SW 1271 (cell line): ENCODE data around the gene WNK3.
A peak's percentile ranks its signal among the peaks of the same experiment; 100 is the strongest.

Source experiments
- DNase-seq, 2 experiments: peaks; one replicate each; lab custom pipeline; 2025; lab: John Stamatoyannopoulos, UW

The WNK3 gene

GRCh38 chrX:54238588-54238987 lies 119.3 kb downstream of the WNK3 start:
- no peak for DNase-seq

GRCh38 chrX:54237014-54237413 lies 120.8 kb downstream of the WNK3 start:
- DNase-seq, result no peak

DNA sequence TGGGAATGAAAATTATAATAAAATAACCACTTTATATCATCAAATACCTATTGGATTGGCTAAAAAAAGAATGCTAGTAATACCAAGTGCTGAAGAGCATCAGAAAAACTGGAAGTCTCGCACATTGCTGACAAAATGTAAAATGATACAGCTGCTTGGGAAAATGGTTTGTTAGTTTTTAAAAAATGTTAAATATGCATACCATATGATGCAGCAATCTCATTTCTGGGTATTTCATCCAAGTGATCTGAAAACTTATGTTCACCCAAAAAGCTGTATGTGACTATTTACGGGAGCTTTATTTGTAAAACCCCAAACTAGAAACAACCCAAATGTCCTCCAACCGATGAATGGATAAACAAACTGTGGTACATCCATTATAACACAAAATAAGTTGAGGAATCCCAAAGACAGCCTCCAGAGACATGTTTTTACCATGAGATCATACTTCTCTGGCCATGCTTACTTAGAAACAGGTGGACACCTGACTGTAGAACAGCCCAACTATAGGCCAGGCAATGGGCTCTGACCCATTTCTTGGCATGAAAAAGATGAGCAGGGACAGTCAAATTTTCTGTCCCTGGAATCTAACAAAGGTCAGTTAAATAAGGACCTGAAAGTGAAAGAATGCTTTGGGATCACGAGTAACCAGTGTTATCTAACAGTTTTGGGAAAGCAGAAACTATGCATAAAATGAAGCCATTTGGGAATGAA lies 127.3 kb downstream of the WNK3 start:
- no peak for DNase-seq

DNA sequence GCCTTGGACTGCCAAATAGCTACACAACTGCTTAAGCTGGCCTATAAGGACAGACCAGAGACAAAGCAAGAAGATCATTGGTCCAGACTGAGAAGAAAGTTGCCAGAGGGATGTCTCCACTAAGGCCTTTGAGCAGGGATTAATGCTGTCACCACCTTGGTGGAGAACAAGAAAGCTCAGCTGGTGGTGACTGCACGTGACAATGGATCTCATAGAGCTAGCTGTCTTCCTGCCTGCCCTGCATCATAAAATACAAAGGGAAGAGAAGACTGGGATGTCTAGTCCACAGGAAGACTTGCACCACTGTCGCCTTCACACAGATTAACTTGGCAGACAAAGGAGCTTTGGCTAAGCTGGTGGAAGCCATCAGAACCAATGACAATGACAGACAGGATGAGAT lies 134.3 kb downstream of the WNK3 start:
- no peak for DNase-seq

DNA sequence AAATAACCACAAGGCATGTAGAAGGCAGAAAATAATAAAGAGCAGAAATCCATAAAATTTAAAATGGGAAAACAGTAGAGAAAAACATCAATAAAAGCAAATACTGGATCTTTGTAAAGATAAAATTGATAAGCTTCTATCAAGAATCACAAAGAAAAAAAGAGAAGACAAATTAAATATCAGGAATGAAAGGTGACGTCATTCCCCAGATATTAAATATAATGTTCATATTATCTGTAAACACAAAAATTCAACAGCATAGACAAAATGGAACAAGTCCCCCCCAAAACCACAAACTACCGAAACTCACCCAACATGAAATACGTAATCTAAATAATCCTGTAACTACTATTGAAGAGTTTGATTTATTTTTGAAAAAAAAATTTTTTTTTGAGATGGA lies 144.2 kb downstream of the WNK3 start:
- DNase-seq, result no peak

DNA sequence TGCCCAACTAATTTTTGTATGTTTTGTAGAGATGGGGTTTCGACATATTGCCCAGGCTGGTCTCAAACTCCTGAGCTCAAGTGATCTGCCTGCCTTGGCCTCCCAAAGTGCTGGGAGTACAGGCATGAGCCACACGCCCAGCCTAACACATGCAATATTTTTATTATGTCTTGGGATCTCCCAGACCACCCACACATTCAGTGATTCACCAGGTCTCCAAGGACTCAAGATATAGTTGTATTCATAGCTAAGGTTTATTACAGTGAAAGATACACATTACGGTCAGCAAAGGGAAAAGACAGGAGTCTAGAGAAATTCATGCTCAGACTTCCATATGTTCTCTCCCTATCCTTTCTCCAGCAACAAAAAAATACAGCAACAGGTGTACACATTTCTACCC lies 149.3 kb downstream of the WNK3 start:
- DNase-seq, result no peak

- DNase-seq, result no peak
Measured at GRCh38 chrX:54198262-54198661, 159.6 kb downstream of the WNK3 start.

GRCh38 chrX:54194982-54195588 lies 162.8 kb downstream of the WNK3 start:
- DNase-seq, result no peak

- DNase-seq, result no peak
Measured at GRCh38 chrX:54193085-54193821, 164.6 kb downstream of the WNK3 start.

GRCh38 chrX:54184474-54184873 lies 173.4 kb downstream of the WNK3 start:
- no peak for DNase-seq

DNA sequence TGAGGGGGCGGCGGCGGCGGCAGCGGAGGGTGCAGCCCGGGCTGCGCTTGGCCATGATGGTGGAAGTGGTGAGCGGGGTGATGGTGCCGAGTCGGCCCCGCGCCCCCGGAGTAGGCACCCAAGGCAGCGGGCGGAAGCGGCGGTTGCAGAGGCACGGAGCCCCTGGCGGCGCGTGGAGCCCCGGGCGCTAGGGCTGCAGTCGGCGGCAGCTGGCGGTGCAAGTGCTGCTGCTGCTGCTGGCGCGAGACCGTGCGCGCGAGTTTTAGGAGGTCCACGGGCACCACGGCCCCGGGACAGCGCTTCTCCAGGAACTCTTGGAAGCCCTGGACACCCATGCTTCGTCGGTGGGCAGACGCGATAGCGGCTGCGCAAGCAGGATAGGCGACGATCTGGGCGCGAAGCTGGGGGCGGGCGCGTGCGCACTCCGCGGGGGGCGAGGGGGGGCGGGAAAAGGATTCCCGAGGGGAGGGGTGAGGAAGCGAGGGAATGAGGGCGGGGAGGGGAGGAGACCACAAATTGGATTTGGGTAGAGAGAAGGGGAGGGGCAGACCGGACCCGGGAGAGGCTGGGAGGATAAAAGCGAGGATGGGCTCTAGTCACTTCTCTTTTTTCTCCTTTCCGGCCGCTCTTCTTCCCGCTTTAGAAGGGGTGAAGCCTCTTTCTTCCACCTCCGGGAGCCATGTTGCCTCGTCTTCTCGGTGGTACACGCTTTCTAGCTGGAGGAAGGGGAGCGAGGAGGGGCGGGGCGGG lies 174.8 kb downstream of the WNK3 start, which contains the start of gene FAM120C:
TSS of gene FAM120C (minus strand) at position 391 of the 750 bp plus-strand sequence. CDS start at position 335, 56 bp downstream.
- peak; percentile 9 to 65 for DNase-seq

DNA sequence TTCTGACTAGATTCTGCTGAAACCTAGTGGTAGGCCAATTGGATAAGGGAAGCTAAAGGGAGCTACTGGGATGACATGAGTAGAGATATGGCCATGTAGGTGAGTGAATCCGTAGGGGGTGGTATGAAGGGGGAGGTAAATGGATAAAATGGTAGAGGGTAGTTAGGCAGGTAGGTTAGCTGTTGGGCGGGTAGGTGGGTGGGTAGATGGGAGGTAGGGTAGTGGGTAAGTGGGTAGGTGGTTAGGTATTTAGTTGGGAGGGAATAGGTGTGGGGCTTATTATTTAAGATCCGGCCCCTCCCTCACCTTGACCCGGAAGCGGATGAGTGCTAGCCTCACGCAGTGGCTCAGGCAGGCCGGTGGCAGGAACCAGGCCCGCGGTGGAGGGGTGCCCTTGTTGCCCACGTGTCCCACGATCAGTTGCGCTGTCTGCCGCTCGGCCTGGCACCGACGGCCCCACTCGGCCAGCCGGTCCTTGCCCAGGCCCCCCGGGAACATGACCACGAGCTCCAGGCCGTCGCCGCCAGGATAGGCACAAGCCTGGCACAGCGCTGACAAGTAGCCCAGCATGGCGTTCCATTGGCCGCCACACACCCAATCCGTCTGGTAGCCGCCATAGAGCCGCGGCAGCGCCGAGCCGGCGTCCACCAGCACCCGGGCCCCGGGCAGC lies 175.5 kb downstream of the WNK3 start:
- DNase-seq, result peak in 1 of 2 experiments; percentile 23

GRCh38 chrX:54181202-54181953 lies 176.5 kb downstream of the WNK3 start:
- no peak for DNase-seq

GRCh38 chrX:54180403-54180802 lies 177.4 kb downstream of the WNK3 start:
- DNase-seq, result no peak

DNA sequence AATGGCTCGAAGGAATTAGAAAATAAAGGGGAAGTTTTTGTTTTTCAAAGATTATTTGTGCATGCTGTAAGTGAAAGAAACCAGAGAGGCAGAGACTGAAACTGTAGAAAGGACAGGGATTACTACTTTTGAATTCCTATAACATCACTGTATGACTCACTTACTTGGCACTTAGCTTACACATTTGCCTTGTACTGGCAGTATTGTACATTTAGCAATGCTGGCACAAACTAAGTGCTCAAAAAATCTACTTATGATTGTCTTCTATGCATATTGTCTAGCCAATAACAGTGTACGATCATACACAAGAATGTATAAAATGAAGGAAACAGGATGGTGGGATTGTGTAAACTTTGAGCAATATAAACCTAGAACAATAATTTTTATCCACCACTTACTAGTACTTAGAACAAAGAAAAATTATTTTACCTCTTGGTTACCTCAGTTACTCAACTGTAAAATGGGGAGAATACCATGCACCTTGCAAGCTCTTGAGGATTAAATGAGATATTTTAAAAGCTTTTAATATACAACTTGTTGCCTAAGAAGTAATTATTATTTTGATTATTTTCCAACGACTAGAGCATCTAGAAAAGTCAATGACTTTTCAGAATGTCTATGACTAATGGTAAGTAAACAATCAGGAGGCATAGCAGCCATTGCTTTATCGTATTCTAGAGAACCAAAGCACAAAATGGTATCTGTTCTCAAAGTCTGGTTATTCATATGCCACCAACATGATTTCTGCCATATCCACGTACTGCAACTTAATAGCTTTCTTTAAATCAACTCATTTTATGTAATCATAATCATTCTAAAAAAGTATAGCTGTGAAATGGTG lies 179.5 kb downstream of the WNK3 start:
- peak in 1 of 2 experiments; percentile 36 for DNase-seq

DNA sequence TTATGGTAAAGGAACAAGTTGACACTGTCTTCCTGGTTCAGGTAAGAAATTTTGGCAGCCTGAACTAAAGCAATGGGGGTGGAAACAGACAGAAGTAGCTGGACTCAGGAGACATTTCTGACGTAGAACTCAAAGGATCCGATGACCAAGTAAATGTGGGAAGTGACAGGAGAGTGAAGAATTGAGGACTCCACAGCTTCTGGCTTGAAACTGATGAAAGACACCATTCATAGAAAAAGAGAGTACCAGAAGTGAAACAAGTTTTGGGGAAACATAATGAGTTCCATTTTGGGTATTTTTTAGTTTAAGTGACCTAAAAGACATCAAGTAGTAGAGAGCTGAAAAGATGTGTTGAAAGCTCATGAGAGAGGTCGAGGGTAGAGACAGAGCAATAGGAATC lies 180.5 kb downstream of the WNK3 start:
- no peak for DNase-seq

DNA sequence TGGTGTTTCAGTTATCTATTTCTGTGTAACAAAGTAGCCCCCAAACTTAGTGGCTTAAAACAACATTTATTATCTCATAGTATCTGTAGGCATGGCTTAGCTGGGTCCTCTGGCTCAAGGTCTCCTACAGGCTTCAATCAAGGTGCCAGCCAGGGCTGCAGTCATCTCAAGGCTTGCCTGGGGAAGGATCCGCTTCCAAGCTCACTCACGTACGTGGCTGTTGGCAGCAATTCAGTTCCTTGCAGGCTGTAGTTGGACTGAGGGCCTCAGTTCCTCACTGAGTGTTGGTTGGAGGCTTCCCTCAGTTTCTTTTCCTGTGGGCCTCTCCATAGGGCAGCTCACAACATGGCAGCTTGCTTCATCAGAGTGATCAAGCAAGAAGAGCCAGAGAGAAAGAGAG lies 184.1 kb downstream of the WNK3 start:
- DNase-seq, result no peak

DNA sequence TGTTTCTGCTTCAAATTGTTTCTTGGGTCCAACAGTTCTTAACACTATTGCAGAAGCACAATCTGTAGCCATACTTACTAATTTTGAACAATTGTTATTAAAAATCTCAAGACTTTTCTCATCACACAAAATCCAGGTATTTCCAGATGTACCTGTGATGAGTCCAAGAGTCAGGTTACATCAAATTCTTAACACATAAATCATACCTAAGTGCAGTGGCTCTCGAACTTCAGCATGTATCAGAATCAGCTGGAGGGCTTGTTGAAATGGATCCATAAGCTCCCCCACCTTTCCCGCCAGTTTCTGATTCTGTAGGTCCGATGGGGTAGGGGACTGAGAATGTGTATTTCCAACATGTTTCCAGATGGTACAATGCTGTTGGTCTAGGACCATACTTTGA lies 185.4 kb downstream of the WNK3 start:
- no peak for DNase-seq

- no peak for DNase-seq
Measured at GRCh38 chrX:54171527-54172250, 186.2 kb downstream of the WNK3 start.
